CD14-positive monocyte (primary cell): ENCODE data around the gene DCC. TPM values are rescaled to one million over a fixed set of nuclear protein-coding genes. Genes with fewer than 3 reads are reported as not detected.

ENCODE experiments used
- DNase-seq, 3 donors: peaks; one replicate each; pipeline ENCODE4 v3.0.0-alpha.2; 2011 to 2022
- H2AFZ ChIP-seq: 2 replicates; pipeline ENCODE4 v1.6.0; 2012; ENCODE audit warnings: mild to moderate bottlenecking, low read depth, low read length, inconsistent platforms; ENCODE audit not compliant: insufficient read depth, poor library complexity, severe bottlenecking
- H3K27ac ChIP-seq, 2 donors: 1 replicate in 1 of 2; 2 replicates in 1 of 2; pipeline ENCODE4 v1.5.1; 2012 to 2013; ENCODE audit warnings: low read length in 2 of 2, control low read depth in 1 of 2, inconsistent platforms in 1 of 2, low read depth in 1 of 2, mild to moderate bottlenecking in 1 of 2
- H3K27me3 ChIP-seq, 2 donors: one replicate each; pipeline versions ENCODE4 v1.6.0 to v1.6.1; 2011 to 2013; ENCODE audit warnings: low read length in 2 of 2; ENCODE audit not compliant: control insufficient read depth in 2 of 2, insufficient read depth in 2 of 2
- H3K36me3 ChIP-seq, 2 donors: replicated peaks in 1 of 2; 1 replicate in 1 of 2; 2 replicates in 1 of 2; pipeline versions ENCODE4 v1.5.1 to v1.6.1; 2012 to 2013; ENCODE audit warnings: low read length in 2 of 2, control low read depth in 1 of 2, inconsistent platforms in 1 of 2, mild to moderate bottlenecking in 1 of 2; ENCODE audit not compliant: insufficient read depth in 2 of 2, control insufficient read depth in 1 of 2
- H3K4me1 ChIP-seq, 2 donors: 1 replicate in 1 of 2; 2 replicates in 1 of 2; pipeline versions ENCODE4 v1.5.1 to v1.6.1; 2012 to 2013; ENCODE audit warnings: low read length in 2 of 2, control low read depth in 1 of 2, inconsistent platforms in 1 of 2, mild to moderate bottlenecking in 1 of 2, moderate library complexity in 1 of 2; ENCODE audit not compliant: insufficient read depth in 2 of 2, control insufficient read depth in 1 of 2
- H3K4me2 ChIP-seq: replicated peaks from 2 replicates; pipeline ENCODE3; 2012; ENCODE audit warnings: low read length, moderate library complexity, mild to moderate bottlenecking; ENCODE audit not compliant: poor library complexity, severe bottlenecking; ENCODE audit errors: extremely low read depth
- H3K4me3 ChIP-seq, 3 experiments: fragments of 200-600 bp in 1 of 3; sonication (generic) in 1 of 3; replicated peaks in 1 of 3; 1 replicate in 2 of 3; 2 replicates in 1 of 3; pipeline ENCODE4 v1.5.1; 2011 to 2013; ENCODE audit warnings: low read length in 3 of 3, mild to moderate bottlenecking in 3 of 3, control low read depth in 2 of 3, low read depth in 2 of 3, inconsistent platforms in 1 of 3, moderate library complexity in 1 of 3
- H3K79me2 ChIP-seq: 2 replicates; pipeline ENCODE4 v1.6.0; 2012; ENCODE audit warnings: mild to moderate bottlenecking, control low read depth, inconsistent platforms, low read length, moderate library complexity; ENCODE audit not compliant: insufficient read depth
- H3K9ac ChIP-seq: 2 replicates; pipeline ENCODE4 v1.6.0; 2017; ENCODE audit warnings: low read length, mild to moderate bottlenecking; ENCODE audit not compliant: insufficient read depth, poor library complexity, severe bottlenecking
- H3K9me3 ChIP-seq, 2 donors: replicated peaks in 1 of 2; 1 replicate in 1 of 2; 2 replicates in 1 of 2; pipeline versions ENCODE4 v1.5.1 to v1.6.1; 2012 to 2013; ENCODE audit warnings: low read length in 2 of 2, control low read depth in 1 of 2; ENCODE audit not compliant: control insufficient read depth in 1 of 2, insufficient read depth in 1 of 2
- H4K20me1 ChIP-seq: 2 replicates; pipeline ENCODE4 v1.6.0; 2012; ENCODE audit warnings: mild to moderate bottlenecking, low read length, control low read depth, moderate library complexity; ENCODE audit not compliant: insufficient read depth
- H3K27ac Mint-ChIP-seq, 7 donors: one replicate each; pipeline ENCODE4 v1.8.0; 2020; ENCODE audit warnings: mild to moderate bottlenecking in 7 of 7, mixed read lengths in 7 of 7, moderate library complexity in 6 of 7, inconsistent platforms in 2 of 7
- H3K27me3 Mint-ChIP-seq, 3 donors: one replicate each; pipeline ENCODE4 v1.8.0; 2021 to 2022; ENCODE audit warnings: low read depth in 3 of 3, mild to moderate bottlenecking in 3 of 3, mixed read lengths in 3 of 3, moderate library complexity in 3 of 3, inconsistent platforms in 1 of 3
- H3K36me3 Mint-ChIP-seq, 2 donors: one replicate each; pipeline ENCODE4 v1.8.0; 2020; ENCODE audit warnings: mixed read lengths in 2 of 2, inconsistent platforms in 1 of 2, mild to moderate bottlenecking in 1 of 2
- H3K4me1 Mint-ChIP-seq: one replicate; pipeline ENCODE4 v1.8.0; 2020; ENCODE audit warnings: mild to moderate bottlenecking, mixed read lengths
- H3K4me3 Mint-ChIP-seq, 2 donors: one replicate each; pipeline ENCODE4 v1.8.0; 2020; ENCODE audit warnings: mild to moderate bottlenecking in 2 of 2, mixed read lengths in 2 of 2, moderate library complexity in 1 of 2
- H3K9me3 Mint-ChIP-seq, 7 donors: one replicate each; pipeline ENCODE4 v1.8.0; 2020 to 2022; ENCODE audit warnings: mixed read lengths in 7 of 7, mild to moderate bottlenecking in 6 of 7, moderate library complexity in 6 of 7, inconsistent platforms in 2 of 7
- CTCF ChIP-seq: fragments of 200-600 bp; IDR thresholded peaks from one replicate; pipeline ENCODE4 v1.8.0; 2022; ENCODE audit warnings: antibody characterized with exemption, mild to moderate bottlenecking
- WGBS: methylation state at CpG from one replicate; pipeline ENCODE4 v1.1.5; 2013; ENCODE audit warnings: missing lambda C conversion rate; ENCODE audit not compliant: insufficient coverage; 5-methylcytosine and 5-hydroxymethylcytosine counted together
- intact Hi-C, 2 donors: fragments of 100-400 bp; cut with micrococcal nuclease; formaldehyde crosslinking; loops; one replicate each; pipeline versions ENCODE4 v1.15.0 to v1.15.1; 2023
- polyA plus RNA-seq, 3 donors: library from polyadenylated mRNA; depleted of rRNA in 1 of 3; unstranded in 2 of 3; stranded (reverse) in 1 of 3; fragments of 300-500 nt in 2 of 3; fragments of >200 nt in 1 of 3; fragmentation: Illumina TruSeq in 2 of 3; gene quantifications; 1 replicate in 2 of 3; 2 replicates in 1 of 3; pipeline ENCODE4 v1.2.3, GENCODE V29; 2012 to 2021

Gene DCC
- polyA plus RNA-seq, 3 donors: not detected

GRCh38 chr18:52914148-52914547 lies 574.2 kb downstream of the DCC start:
- no peaks in the 10 kb centered on the region for H3K9me3 ChIP-seq
- H3K27me3 ChIP-seq: no peaks in the 10 kb centered on the region
- H3K36me3 Mint-ChIP-seq: no peaks in the 10 kb centered on the region
- H3K4me1 Mint-ChIP-seq: no peaks in the 10 kb centered on the region
- no peaks in the 10 kb centered on the region for H3K27me3 Mint-ChIP-seq
- H3K4me3 Mint-ChIP-seq: no peak overlapping the region
- WGBS: no CpG with 5 or more reads among the region's 3 CpGs
- H3K27ac Mint-ChIP-seq: no peak overlapping the region
- no peaks in the 10 kb centered on the region for H3K36me3 ChIP-seq
- TF ChIP-seq CTCF: no peak
- no peak overlapping the region for H3K4me2 ChIP-seq
- H3K4me3 ChIP-seq: no peak overlapping the region
- H3K27ac ChIP-seq: no peak overlapping the region
- H2AFZ ChIP-seq: no peak overlapping the region
- intact Hi-C loops: no loop called here
- no peaks in the 10 kb centered on the region for H3K79me2 ChIP-seq
- no peaks in the 10 kb centered on the region for H3K9me3 Mint-ChIP-seq
- H3K4me1 ChIP-seq: no peaks in the 10 kb centered on the region
- no peaks in the 10 kb centered on the region for H4K20me1 ChIP-seq
- no peak overlapping the region for H3K9ac ChIP-seq
- no peak for DNase-seq

GRCh38 chr18:52920665-52921064 lies 580.7 kb downstream of the DCC start:
- Mint-ChIP-seq H3K4me1 (no peaks in the 10 kb centered on the region), H3K4me3 (no peak overlapping the region), H3K27ac (no peak overlapping the region), H3K36me3 (no peaks in the 10 kb centered on the region), H3K9me3 (peaks cover 0 to 2% (median 0%) of the 10 kb centered on the region in 7 donors), H3K27me3 (peaks cover 0 to 3% (median 0%) of the 10 kb centered on the region in 3 donors)
- no peak for TF ChIP-seq CTCF
- DNase-seq: no peak
- no peaks in the 10 kb centered on the region for H3K36me3 ChIP-seq
- no peaks in the 10 kb centered on the region for H3K9me3 ChIP-seq
- no peak overlapping the region for H3K4me3 ChIP-seq
- H3K79me2 ChIP-seq: no peaks in the 10 kb centered on the region
- intact Hi-C loops: no loop called here
- H2AFZ ChIP-seq: no peak overlapping the region
- no peak overlapping the region for H3K4me2 ChIP-seq
- no peak overlapping the region for H3K9ac ChIP-seq
- no CpG with 5 or more reads among the region's 1 CpG for WGBS
- no peaks in the 10 kb centered on the region for H3K4me1 ChIP-seq
- H3K27ac ChIP-seq: no peak overlapping the region
- H4K20me1 ChIP-seq: no peaks in the 10 kb centered on the region
- H3K27me3 ChIP-seq: no peaks in the 10 kb centered on the region
